ENCODE results near the gene DEPDC5. TPM values are rescaled to one million over a fixed set of nuclear protein-coding genes. Genes with fewer than 3 reads are reported as not detected.
A peak's percentile ranks its signal among the peaks of the same experiment; 100 is the strongest.

Gene DEPDC5
- total RNA-seq, 2 donors from 2014 or later, result 31.9 to 43.2 TPM

GRCh38 chr22:31945443-31945855, 191.6 kb downstream of the DEPDC5 start:
- no peaks in the 10 kb centered on the region for H3K27me3 ChIP-seq (ENCODE audit: control insufficient read depth, insufficient read depth, low read length, poor library complexity, severe bottlenecking)
- Mint-ChIP-seq H3K27ac (no peak overlapping the region), H3K4me3 (no peak overlapping the region), H3K27me3 (ENCODE audit: insufficient read depth) (peaks cover 2% of the 10 kb centered on the region), H3K9me3 (no peaks in the 10 kb centered on the region), H3K4me1 (peaks cover 2% of the 10 kb centered on the region), H3K36me3 (ENCODE audit: low read depth) (peaks cover 26% of the 10 kb centered on the region)
- no peak overlapping the region for H3K27ac ChIP-seq (ENCODE audit: low read depth, low read length)
- H3K4me1 ChIP-seq (ENCODE audit: control insufficient read depth, insufficient read depth, low read length), result peaks cover 3% of the 10 kb centered on the region
- H3K9ac ChIP-seq (ENCODE audit: extremely low read depth, low read length, poor library complexity, severe bottlenecking), result peak overlapping the region; percentile 93
- peak overlapping the region; percentile 98 for H3K4me3 ChIP-seq (ENCODE audit: low read length)
- no peak for DNase-seq
- 3 to 5% methylated on average over 13 to 15 of the region's 15 CpGs for WGBS, 2 experiments (ENCODE audit: insufficient coverage in 1 of 2, insufficient read length in 1 of 2)
- peaks cover 36% of the 10 kb centered on the region for H3K36me3 ChIP-seq (ENCODE audit: control insufficient read depth, insufficient read depth, low read length)
- TF ChIP-seq CTCF (conservative IDR thresholded peaks at IDR 0.05), result no peak
- no peaks in the 10 kb centered on the region for H3K9me3 ChIP-seq (ENCODE audit: control insufficient read depth, low read length)

- H3K9ac ChIP-seq (ENCODE audit: extremely low read depth, low read length, poor library complexity, severe bottlenecking), result peak overlapping the region; percentile 93
- Mint-ChIP-seq H3K4me1 (peaks cover 4% of the 10 kb centered on the region), H3K36me3 (ENCODE audit: low read depth) (peaks cover 31% of the 10 kb centered on the region), H3K27me3 (ENCODE audit: insufficient read depth) (peaks cover 2% of the 10 kb centered on the region), H3K4me3 (no peak overlapping the region), H3K9me3 (no peaks in the 10 kb centered on the region), H3K27ac (no peak overlapping the region)
- WGBS, 2 experiments (ENCODE audit: insufficient coverage in 1 of 2, insufficient read length in 1 of 2), result 31 to 51% methylated on average over 3 to 8 of the region's 8 CpGs
- TF ChIP-seq CTCF (conservative IDR thresholded peaks at IDR 0.05), result no peak
- no peaks in the 10 kb centered on the region for H3K9me3 ChIP-seq (ENCODE audit: control insufficient read depth, low read length)
- H3K4me1 ChIP-seq (ENCODE audit: control insufficient read depth, insufficient read depth, low read length), result peaks cover 3% of the 10 kb centered on the region
- peak overlapping the region; percentile 98 for H3K4me3 ChIP-seq (ENCODE audit: low read length)
- no peaks in the 10 kb centered on the region for H3K27me3 ChIP-seq (ENCODE audit: control insufficient read depth, insufficient read depth, low read length, poor library complexity, severe bottlenecking)
- no peak for DNase-seq
- no peak overlapping the region for H3K27ac ChIP-seq (ENCODE audit: low read depth, low read length)
- H3K36me3 ChIP-seq (ENCODE audit: control insufficient read depth, insufficient read depth, low read length), result peaks cover 42% of the 10 kb centered on the region
These were observed 192.3 kb downstream of the DEPDC5 start for GRCh38 chr22:31945971-31946680.

- no peak for DNase-seq
- H3K36me3 Mint-ChIP-seq (ENCODE audit: low read depth), result peaks cover 34% of the 10 kb centered on the region
- H3K27ac ChIP-seq (ENCODE audit: low read depth, low read length), result no peak overlapping the region
- peaks cover 3% of the 10 kb centered on the region for H3K4me1 ChIP-seq (ENCODE audit: control insufficient read depth, insufficient read depth, low read length)
- peak; percentile 64 for TF ChIP-seq CTCF (conservative IDR thresholded peaks at IDR 0.05)
- no peak overlapping the region for H3K4me3 Mint-ChIP-seq
- WGBS, 2 experiments (ENCODE audit: insufficient coverage in 1 of 2, insufficient read length in 1 of 2), result 66% methylated on average over 2 of the region's 2 CpGs; no CpG with 5 or more reads in 1 of the 2 experiments
- no peaks in the 10 kb centered on the region for H3K9me3 Mint-ChIP-seq
- H3K27ac Mint-ChIP-seq, result peak overlapping the region; percentile 35
- peaks cover 54% of the 10 kb centered on the region for H3K36me3 ChIP-seq (ENCODE audit: control insufficient read depth, insufficient read depth, low read length)
- H3K4me1 Mint-ChIP-seq, result peaks cover 15% of the 10 kb centered on the region
- no peaks in the 10 kb centered on the region for H3K27me3 Mint-ChIP-seq (ENCODE audit: insufficient read depth)
- H3K9ac ChIP-seq (ENCODE audit: extremely low read depth, low read length, poor library complexity, severe bottlenecking), result no peak overlapping the region
- no peaks in the 10 kb centered on the region for H3K27me3 ChIP-seq (ENCODE audit: control insufficient read depth, insufficient read depth, low read length, poor library complexity, severe bottlenecking)
- H3K4me3 ChIP-seq (ENCODE audit: low read length), result peak overlapping the region; percentile 98
- H3K9me3 ChIP-seq (ENCODE audit: control insufficient read depth, low read length), result no peaks in the 10 kb centered on the region
These were observed 193.5 kb downstream of the DEPDC5 start for GRCh38 chr22:31947296-31947695.
